ENCODE data around the gene P2RY2.

DNA sequence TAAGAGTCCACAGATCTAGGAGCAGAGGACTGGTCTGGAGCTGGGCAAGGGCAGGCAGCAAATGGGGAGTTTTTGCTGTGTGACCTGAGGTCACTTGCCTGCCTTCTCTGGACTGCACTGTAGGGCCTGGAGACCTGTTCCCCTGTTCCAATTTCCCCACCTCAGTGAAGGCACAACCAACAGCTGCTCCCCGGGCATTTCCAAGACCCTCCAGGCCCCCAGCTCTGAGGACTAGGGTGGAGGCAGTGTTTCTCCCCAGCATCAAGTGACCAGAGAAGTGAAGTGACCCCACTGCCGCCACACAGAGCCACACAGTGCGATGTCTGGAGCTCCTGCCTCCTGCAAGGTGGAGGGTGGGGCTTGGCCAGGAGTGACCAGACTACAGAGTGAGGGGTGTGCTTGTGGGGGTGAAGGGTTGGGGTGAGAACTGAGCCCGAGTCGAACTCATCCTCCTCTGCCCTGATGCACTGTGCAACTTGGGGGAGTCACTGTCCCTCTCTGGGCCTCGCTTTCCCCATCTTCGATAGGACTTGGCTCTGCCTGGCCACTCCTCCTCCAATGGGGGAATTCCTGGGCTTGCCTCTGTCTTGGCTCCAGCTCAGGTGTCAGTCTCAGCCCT is 21.6 kb downstream of the P2RY2 start:
- TF ChIP-seq, protein P1, sequence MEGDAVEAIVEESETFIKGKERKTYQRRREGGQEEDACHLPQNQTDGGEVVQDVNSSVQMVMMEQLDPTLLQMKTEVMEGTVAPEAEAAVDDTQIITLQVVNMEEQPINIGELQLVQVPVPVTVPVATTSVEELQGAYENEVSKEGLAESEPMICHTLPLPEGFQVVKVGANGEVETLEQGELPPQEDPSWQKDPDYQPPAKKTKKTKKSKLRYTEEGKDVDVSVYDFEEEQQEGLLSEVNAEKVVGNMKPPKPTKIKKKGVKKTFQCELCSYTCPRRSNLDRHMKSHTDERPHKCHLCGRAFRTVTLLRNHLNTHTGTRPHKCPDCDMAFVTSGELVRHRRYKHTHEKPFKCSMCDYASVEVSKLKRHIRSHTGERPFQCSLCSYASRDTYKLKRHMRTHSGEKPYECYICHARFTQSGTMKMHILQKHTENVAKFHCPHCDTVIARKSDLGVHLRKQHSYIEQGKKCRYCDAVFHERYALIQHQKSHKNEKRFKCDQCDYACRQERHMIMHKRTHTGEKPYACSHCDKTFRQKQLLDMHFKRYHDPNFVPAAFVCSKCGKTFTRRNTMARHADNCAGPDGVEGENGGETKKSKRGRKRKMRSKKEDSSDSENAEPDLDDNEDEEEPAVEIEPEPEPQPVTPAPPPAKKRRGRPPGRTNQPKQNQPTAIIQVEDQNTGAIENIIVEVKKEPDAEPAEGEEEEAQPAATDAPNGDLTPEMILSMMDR (IDR thresholded peaks at IDR 0.05): no peak
- no peak for TF ChIP-seq POLR2AphosphoS5 (IDR thresholded peaks at IDR 0.05)
